C4-2B (cell line): ENCODE measurements around the gene INMT.

Experiments
- ZFX ChIP-seq: fragments of 450-650 bp; IDR thresholded peaks from 2 replicates; pipeline ENCODE4 v1.6.1; 2017
- TF ChIP-seq, protein P1 (sequence below): fragments of 450-650 bp; conservative IDR thresholded peaks from 2 replicates; pipeline ENCODE4 v1.5.1; 2017; ENCODE audit warnings: mild to moderate bottlenecking

DNA sequence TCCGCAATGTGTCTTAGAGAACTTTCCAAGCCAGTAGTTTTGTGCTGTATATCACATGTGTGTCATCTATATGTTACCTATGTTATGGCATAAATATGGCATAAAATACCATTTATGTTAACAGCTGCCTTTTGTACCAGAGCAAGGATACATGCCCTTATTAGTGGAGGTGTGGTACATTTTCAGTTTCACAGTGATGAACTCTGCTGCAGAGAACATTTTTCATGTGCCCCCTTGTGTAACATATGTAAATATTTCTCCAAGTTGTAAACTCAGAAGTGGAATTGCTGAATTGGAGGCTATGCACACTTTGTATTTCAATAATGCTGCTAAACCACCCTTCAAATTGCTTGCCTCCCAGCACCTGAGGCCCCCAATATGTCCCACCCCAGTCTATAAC lies 37.8 kb upstream of the INMT start:
- TF ChIP-seq, protein P1, sequence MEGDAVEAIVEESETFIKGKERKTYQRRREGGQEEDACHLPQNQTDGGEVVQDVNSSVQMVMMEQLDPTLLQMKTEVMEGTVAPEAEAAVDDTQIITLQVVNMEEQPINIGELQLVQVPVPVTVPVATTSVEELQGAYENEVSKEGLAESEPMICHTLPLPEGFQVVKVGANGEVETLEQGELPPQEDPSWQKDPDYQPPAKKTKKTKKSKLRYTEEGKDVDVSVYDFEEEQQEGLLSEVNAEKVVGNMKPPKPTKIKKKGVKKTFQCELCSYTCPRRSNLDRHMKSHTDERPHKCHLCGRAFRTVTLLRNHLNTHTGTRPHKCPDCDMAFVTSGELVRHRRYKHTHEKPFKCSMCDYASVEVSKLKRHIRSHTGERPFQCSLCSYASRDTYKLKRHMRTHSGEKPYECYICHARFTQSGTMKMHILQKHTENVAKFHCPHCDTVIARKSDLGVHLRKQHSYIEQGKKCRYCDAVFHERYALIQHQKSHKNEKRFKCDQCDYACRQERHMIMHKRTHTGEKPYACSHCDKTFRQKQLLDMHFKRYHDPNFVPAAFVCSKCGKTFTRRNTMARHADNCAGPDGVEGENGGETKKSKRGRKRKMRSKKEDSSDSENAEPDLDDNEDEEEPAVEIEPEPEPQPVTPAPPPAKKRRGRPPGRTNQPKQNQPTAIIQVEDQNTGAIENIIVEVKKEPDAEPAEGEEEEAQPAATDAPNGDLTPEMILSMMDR = no peak
- no peak for TF ChIP-seq ZFX
